K562 (cell line): ENCODE measurements around the gene NPAS3. TPM values are rescaled to one million over a fixed set of nuclear protein-coding genes. Genes with fewer than 3 reads are reported as not detected.

ENCODE experiments used
- NCOA6 ChIP-seq: fragments of 450-650 bp; IDR thresholded peaks from 2 replicates; pipeline ENCODE4 v1.6.1; 2017; ENCODE audit warnings: mild to moderate bottlenecking
- USF2 ChIP-seq: sonication (generic); formaldehyde crosslinking; IDR thresholded peaks from 2 replicates; pipeline ENCODE4 v1.5.0; 2020; ENCODE audit warnings: missing genetic modification reagents
- ZFP91 ChIP-seq: sonication (generic); formaldehyde crosslinking; IDR thresholded peaks from 2 replicates; pipeline ENCODE4 v1.8.0; 2022; ENCODE audit warnings: mild to moderate bottlenecking, missing genetic modification reagents
- polyA plus RNA-seq, 8 experiments: library from polyadenylated mRNA; depleted of rRNA in 4 of 8; stranded (reverse) in 5 of 8; unstranded in 3 of 8; fragments of >200 nt; fragmentation: Nextera tagmentation in 2 of 8; fragmentation: Illumina TruSeq in 1 of 8; extraction: Ambion mirVana in 2 of 8; extraction: Trizol in 1 of 8; gene quantifications; 2 replicates each; pipeline versions ENCODE4 v1.2.1 to v1.2.3, GENCODE V29; 2011 to 2014; ENCODE audit warnings: inconsistent platforms in 1 of 8, missing spikeins in 1 of 8
- total RNA-seq, 7 experiments: library from RNA; depleted of rRNA in 6 of 7; stranded (reverse); fragments of >200 nt in 6 of 7; fragmentation: Illumina TruSeq in 2 of 7; extraction: Trizol in 2 of 7; gene quantifications; 2 replicates each; pipeline versions ENCODE4 v1.2.1 to v1.2.3, GENCODE V29; 2011 to 2021; ENCODE audit warnings: low replicate concordance in 1 of 7
- TF ChIP-seq, protein P1 (sequence below), 2 experiments: fragments of 200-800 bp in 1 of 2; sonication (Bioruptor generic) in 1 of 2; sonication (generic) in 1 of 2; formaldehyde crosslinking in 1 of 2; IDR thresholded peaks in 1 of 2; conservative IDR thresholded peaks in 1 of 2; 2 replicates each; pipeline versions ENCODE4 v1.5.0 to v1.6.1; 2016 to 2020; ENCODE audit warnings: missing compliant biosample characterization in 1 of 2, missing genetic modification characterization in 1 of 2, missing genetic modification reagents in 1 of 2

Gene NPAS3
- total and polyA plus RNA-seq, 9 of the 15 experiments (the other 6 are each of a cell fraction or from before 2014, with no cell fraction given): 0.04 TPM; not detected in 8

DNA sequence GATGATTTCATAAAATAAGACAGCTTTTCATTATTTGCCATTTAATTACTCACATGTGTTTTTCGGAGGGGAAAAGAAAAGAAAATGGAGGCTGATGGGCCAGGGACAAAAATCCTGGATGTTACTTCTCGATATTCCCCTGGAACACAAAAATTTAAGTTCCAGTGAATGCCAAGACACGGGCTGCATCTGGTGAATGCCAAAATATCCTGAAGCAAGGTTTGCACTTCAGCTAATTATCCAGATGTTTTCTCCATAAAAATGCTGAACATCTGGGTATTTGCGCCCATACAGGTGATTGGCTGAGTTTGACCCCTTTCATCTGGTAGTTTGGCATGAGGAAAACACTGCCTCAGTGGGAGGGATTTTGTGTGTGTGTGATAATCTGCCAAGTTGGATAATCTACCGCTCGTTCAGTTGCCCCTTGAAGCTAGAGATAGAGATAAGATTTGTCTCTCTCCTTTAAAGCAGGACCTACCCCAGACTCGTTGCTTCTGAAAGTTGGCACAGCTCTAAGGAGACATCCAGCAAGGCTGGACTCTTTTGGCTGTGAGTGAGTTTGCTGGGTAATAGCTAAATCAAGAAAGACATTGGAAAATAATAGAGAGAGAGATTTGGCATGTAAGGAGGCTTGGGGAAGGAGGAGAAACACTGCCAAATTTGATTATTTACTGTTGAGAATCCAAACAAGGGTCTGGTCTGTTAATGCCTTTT, 622.2 kb downstream of the NPAS3 start (continued):
- TF ChIP-seq, protein P1, sequence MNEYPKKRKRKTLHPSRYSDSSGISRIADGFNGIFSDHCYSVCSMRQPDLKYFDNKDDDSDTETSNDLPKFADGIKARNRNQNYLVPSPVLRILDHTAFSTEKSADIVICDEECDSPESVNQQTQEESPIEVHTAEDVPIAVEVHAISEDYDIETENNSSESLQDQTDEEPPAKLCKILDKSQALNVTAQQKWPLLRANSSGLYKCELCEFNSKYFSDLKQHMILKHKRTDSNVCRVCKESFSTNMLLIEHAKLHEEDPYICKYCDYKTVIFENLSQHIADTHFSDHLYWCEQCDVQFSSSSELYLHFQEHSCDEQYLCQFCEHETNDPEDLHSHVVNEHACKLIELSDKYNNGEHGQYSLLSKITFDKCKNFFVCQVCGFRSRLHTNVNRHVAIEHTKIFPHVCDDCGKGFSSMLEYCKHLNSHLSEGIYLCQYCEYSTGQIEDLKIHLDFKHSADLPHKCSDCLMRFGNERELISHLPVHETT (CRISPR knock-in tag; conservative IDR thresholded peaks at IDR 0.05 in 1 of 2, IDR thresholded peaks at IDR 0.05 in 1 of 2): no peak
- TF ChIP-seq ZFP91 (CRISPR knock-in tag): no peak
- no peak for TF ChIP-seq NCOA6
- TF ChIP-seq USF2 (CRISPR knock-in tag): no peak
